EH (cell line): ENCODE measurements around the gene AK8.
"Not testable (repeated sequence)": the region's sequence is repeated elsewhere in the genome, so short reads cannot be mapped to it uniquely, and the experiment has no call there.

ENCODE experiments used
- DNase-seq: peaks from one replicate; pipeline ENCODE4 v3.0.0-alpha.2; 2015; ENCODE audit warnings: low read depth

The AK8 gene

GRCh38 chr9:132742821-132743311 lies 135.2 kb downstream of the AK8 start:
- DNase-seq: no peak

GRCh38 chr9:132740526-132741309 lies 137.4 kb downstream of the AK8 start:
- DNase-seq: no peak

- DNase-seq: no peak
Observed at GRCh38 chr9:132739710-132740310, 138.3 kb downstream of the AK8 start.

GRCh38 chr9:132733260-132733815 lies 144.7 kb downstream of the AK8 start:
- peak; percentile 32 for DNase-seq

GRCh38 chr9:132732326-132733259 lies 145.5 kb downstream of the AK8 start:
- peak; percentile 52 for DNase-seq

GRCh38 chr9:132731230-132731629 lies 146.9 kb downstream of the AK8 start:
- no peak for DNase-seq

GRCh38 chr9:132730054-132731033 lies 147.7 kb downstream of the AK8 start:
- no peak for DNase-seq

GRCh38 chr9:132729235-132729890 lies 148.7 kb downstream of the AK8 start:
- no peak for DNase-seq

- no peak for DNase-seq
Observed at GRCh38 chr9:132728497-132728896, 149.6 kb downstream of the AK8 start.

- no peak for DNase-seq
Observed at GRCh38 chr9:132728071-132728470, 150.0 kb downstream of the AK8 start.

- DNase-seq: no peak
Observed at GRCh38 chr9:132726576-132727130, 151.4 kb downstream of the AK8 start.

- no peak for DNase-seq
Observed at GRCh38 chr9:132725306-132725705, 152.8 kb downstream of the AK8 start.

GRCh38 chr9:132723809-132724208 lies 154.3 kb downstream of the AK8 start:
- DNase-seq: no peak

GRCh38 chr9:132722564-132723065 lies 155.5 kb downstream of the AK8 start:
- DNase-seq: no peak

- no peak for DNase-seq
Observed at GRCh38 chr9:132721661-132722060, 156.4 kb downstream of the AK8 start.

- DNase-seq: not testable (repeated sequence)
Observed at GRCh38 chr9:132718381-132718928, 159.6 kb downstream of the AK8 start.

- no peak for DNase-seq
Observed at GRCh38 chr9:132717326-132717945, 160.6 kb downstream of the AK8 start.

GRCh38 chr9:132716007-132716406 lies 162.1 kb downstream of the AK8 start:
- no peak for DNase-seq

GRCh38 chr9:132712753-132713152 lies 165.3 kb downstream of the AK8 start:
- DNase-seq: no peak
